Suppressor macrophage treated with lipopolysaccharide for 4 hours (primary cell): ENCODE data around the gene SYK.
"Not testable (repeated sequence)": the region's sequence is repeated elsewhere in the genome, so short reads cannot be mapped to it uniquely, and the experiment has no call there.

Experiments
- DNase-seq: peaks from one replicate; pipeline ENCODE4 v3.0.0-alpha.2; 2020

The SYK gene

GRCh38 chr9:90799271-90799852 is 2.3 kb upstream of the SYK start:
- peak; percentile 86 for DNase-seq

DNA sequence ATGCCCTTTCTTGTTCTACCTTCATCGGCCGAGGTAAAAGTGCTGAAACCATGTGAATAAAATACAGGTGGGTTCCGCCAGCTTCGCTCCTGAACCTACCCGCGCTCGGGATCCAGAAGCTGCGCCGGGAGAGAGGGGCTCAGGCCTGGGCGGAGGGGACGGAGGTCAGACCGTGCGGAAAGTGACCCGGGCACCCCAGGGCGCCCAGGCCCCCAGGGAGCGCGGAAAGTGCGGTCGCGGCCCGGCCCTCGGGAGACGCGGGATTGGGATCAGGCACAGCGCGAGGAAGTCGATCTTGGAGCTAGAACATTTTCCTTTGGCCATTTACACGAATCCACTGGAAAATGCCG is 329 bp downstream of the SYK start:
- no peak for DNase-seq

DNA sequence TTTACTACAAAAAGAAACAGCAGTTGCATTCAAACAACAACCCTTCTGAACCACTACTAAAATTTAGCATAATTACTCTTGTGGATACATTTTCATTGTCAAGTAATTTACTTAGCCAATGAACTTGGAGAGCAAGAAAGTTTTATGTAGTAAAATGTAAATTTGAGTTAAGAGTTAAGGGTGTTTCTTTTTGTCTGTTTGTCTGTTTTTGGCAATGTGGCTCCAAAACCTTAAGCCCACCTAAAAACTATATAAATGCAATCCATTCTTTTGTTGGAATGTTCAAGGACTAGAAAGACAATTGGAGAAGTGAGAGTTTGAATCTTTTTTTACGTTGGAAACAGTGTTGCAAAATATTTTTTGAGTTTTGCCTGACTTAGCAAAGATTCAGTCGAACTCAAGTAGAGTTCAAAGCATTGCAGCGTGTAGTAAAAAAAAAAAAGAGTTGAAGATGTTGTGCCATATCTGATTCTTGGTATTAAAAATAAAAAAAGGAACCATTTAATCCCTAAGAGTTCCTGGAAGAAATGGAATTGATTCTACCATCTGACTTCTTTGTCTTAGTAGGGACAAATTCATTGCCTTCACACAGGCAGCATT is 867 bp downstream of the SYK start:
- peak; percentile 70 for DNase-seq

GRCh38 chr9:90803860-90804593 is 2.4 kb downstream of the SYK start:
- no peak for DNase-seq

DNA sequence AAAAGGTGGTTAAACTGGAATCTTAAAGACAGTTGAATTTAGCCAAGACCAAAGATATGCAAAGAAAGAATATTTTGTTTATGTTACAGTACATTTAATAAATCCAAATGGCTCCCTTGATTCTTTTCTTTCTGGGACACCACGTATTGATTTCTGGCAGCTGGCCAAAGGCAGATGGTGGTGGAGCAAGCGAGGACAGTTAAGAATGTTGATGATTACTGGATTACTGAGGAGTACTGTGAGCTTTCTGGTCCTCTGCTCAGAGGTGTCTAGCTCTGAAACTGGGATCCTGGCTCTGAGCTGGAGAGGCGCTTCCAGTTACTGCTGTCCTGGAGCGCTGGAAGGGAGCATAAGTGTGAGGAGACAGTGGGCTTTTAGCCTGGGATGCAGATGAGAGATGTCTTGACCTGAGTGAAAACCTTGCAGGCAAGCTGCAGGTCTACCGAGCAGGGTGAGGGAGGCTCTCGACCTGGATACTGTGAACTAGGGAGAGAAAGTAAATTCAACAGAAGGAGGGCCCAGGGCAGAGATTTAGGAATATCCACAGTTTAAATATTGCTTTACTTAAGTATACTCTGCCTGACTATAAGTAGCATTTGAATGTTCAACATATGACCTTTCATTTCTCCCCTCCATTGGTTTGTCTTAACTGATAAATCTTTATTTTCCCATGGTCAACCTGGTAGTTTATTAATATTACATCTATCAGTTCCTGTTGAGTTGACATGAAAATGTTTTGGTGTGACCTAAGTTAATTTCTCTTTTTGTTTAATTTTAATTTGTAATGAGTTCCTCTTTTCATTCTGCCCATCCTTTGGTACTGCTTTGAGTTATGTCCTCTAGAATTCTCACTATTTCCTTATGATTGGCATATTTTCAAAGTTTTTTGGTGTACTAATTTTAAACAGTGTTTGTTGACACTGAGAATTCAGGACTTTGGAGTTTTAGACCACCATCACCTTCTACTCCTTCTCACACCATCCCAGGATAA is 3.7 kb downstream of the SYK start:
- DNase-seq, result no peak

GRCh38 chr9:90807006-90807405 is 5.4 kb downstream of the SYK start:
- no peak for DNase-seq

DNA sequence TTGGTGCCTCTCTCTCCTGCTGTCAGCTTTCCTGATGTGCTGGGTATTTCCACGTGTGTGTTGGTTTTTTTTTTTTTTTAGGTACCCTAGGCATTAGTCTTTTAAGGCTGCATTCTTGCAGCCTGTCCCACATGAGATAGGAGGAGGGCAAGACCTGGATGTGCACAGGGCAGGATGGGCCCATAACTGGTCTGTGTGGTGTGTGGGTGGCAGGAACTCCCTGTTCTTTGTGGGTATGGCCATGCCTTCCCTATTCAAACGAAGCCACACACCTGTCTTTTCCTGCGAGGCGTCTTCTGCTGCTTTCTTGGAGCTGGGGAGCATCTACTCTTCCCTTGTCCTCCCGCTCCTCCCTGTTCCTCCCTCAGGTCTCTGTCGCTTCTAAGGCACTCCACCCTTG is 6.8 kb downstream of the SYK start:
- no peak for DNase-seq

DNA sequence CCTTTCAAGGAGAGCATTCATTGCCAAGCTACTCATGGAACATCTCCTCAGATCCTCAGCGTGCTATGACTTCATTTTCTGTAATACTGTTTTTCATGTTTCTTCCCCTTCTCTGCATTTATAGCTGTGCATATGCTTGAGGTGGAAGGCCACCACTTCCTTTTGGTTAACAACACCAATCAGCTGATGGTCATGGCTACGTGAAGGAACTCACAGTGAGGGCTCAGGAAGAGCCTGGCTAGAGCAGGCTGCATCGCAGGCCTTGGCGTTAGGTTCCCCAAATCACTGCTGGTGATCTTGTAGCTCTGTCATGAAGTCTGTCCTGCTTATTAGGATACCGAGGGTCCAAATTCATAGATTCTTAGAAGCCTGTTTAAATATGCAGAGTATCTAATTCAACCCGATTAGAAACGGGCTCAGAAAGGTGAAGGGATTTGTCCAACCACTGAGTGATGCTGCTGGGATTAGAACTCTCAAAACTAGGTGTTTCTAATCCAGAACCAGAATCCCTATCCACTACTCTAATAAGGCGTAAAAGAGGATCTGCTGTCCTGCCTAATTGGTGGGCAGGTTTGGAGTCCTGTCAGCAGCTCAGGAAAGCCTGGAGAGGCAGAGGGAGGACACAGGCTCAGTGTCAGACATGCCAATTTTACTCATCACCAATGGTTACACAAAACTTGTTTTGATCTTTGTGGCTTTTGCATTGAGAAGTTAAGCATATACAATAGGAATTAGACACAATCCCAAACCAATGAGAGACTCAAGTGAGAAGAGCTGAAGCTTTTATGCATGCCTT is 7.5 kb downstream of the SYK start:
- peak; percentile 84 for DNase-seq

- DNase-seq, result no peak
These were observed 9.1 kb downstream of the SYK start for GRCh38 chr9:90810691-90811090.

GRCh38 chr9:90813046-90813445 is 11.4 kb downstream of the SYK start:
- DNase-seq, result no peak

DNA sequence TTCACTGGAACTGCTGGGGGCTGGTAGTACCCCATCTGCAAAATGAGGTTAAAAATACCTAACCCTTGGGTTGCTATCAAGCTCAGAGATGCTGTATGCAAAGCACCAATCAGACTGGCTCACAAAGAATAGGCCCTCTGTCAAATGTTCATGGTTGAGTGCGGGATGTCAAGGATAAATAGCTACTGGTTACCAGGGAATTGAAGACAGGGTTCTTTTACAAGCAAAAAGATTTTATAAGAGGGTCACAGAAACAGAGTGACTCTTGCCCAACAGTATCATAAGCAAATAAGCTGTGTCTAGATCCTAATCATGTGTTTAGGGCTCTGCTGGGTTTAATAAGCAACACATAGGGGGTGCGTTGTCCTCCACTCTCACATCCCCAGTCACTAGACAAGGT is 11.9 kb downstream of the SYK start:
- no peak for DNase-seq

DNA sequence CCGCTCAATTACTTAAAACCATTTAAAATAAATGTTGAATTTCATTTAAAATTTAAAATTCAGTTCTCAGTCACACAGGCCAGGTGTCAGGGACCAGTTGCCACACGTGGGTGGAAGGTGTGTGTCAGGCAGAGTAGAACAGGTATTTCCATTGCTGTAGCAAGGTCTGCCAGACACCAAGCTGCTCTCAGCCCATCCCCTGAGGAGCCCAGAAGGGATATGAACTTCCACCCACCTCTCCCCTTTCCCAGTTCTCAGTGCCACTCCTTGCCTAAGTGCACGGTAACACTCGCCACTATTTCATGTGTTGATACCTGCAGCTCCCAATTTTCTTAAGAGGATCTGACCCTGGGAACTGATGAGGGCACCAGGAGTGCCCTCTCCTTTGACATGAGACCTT is 12.7 kb downstream of the SYK start:
- no peak for DNase-seq

GRCh38 chr9:90815183-90815943 is 13.7 kb downstream of the SYK start:
- peak; percentile 67 for DNase-seq

DNA sequence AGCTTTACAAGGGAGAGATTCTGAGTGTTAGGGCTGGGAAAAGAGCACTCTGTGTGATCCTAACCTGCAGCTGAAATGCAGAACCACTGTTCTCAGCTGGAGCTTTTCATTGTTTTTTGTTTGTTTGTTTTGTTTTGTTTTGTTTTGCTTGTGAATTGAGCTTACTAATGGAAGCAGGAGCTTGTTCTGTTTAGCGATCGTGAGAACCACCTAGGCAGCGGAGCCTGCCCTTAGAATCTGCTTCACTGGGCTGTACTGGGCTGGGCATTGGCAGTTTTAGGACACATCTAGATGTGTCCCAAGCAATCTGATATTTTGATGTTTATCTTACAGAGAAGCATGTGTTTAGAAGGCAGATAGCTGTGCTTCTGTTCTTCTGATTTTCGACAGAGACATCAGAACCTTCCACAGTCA is 14.3 kb downstream of the SYK start:
- DNase-seq, result no peak

DNA sequence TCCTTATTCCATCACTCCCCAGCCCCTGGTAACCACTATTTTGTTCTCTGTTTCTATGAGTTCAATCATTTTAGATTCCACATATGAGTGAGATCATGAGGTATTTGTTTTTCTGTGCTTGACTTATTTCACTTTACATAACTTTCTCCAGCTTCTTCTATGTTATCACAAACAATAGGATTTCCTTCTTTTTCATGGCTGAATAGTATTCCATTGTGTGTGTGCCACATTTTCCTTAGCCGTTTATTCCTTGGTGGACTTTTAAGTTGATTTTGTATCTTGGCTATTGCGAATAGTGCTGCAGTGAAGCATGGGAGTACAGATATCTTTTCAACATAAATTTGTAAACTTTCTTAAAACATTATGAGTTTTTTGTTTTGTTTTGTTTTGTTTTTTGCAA is 15.1 kb downstream of the SYK start:
- DNase-seq, result no peak

- no peak for DNase-seq
These were observed 16.7 kb downstream of the SYK start for GRCh38 chr9:90818279-90818678.

DNA sequence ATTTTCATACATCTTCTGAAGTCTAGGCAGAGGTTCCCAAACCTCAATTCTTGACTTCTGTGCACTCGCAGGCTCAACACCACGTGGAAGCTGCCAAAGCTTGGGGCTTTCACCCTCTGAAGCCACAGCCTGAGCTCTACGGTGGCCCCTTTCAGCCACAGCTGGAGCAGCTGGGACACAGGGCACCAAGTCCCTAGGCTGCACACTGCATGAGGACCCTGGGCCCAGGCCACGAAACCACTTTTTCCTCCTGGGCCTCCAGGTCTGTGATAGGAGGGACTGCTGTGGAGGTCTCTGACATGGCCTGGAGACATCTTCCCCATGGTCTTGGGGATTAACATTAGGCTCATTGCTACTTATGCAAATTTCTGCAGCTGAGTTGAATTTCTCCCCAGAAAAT is 18.8 kb downstream of the SYK start:
- DNase-seq, result not testable (repeated sequence)

GRCh38 chr9:90821236-90821635 is 19.6 kb downstream of the SYK start:
- DNase-seq, result not testable (repeated sequence)

DNA sequence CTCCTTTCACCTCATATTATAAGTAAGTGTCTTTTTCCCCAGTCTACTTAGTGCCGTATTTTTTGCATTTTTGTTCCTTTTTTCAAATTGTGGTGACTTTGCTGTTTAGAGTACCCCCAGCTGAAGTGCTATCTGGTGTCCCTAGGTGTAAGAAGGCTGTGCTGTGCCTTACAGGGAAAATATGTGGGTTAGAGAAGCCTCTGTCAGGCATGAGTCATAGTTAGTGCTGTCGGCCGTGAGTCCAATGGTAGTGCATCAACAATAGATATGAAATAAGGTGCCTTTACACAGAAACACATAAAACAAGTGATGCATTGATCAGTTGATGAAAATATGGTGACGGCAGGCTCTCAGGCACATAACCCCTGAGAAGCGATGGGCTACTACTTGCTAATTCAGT is 20.1 kb downstream of the SYK start:
- DNase-seq, result no peak

GRCh38 chr9:90822866-90823265 is 21.2 kb downstream of the SYK start:
- no peak for DNase-seq

GRCh38 chr9:90825586-90825985 is 24.0 kb downstream of the SYK start:
- DNase-seq, result no peak
